K562 (cell line): ENCODE results near the gene ACCSL.

Experiments used
- CAMTA2 ChIP-seq: fragments of 250-450 bp; sonication (Bioruptor Pico); conservative IDR thresholded peaks from 2 replicates; pipeline ENCODE4 v1.5.1; 2022
- MYC ChIP-seq, 2 experiments: fragments of 250-450 bp in 1 of 2; sonication (Bioruptor Pico) in 1 of 2; IDR thresholded peaks; 2 replicates each; pipeline versions ENCODE4 v1.5.1 to v1.6.1; 2012 to 2021; ENCODE audit warnings: low read depth in 2 of 2, borderline replicate concordance in 1 of 2, improper control_type of control experiment in 1 of 2, low read length in 1 of 2, mild to moderate bottlenecking in 1 of 2, moderate library complexity in 1 of 2
- TEAD1 ChIP-seq, 2 experiments: fragments of 450-650 bp in 1 of 2; sonication (generic) in 1 of 2; formaldehyde crosslinking; IDR thresholded peaks; 2 replicates each; pipeline versions ENCODE4 v1.4.0 to v1.8.0; 2020 to 2022; ENCODE audit warnings: mild to moderate bottlenecking in 2 of 2, missing genetic modification reagents in 1 of 2
- ZBTB1 ChIP-seq: sonication (generic); formaldehyde crosslinking; IDR thresholded peaks from 2 replicates; pipeline ENCODE4 v1.8.1; 2023; ENCODE audit warnings: missing genetic modification reagents, low read depth, mild to moderate bottlenecking, borderline replicate concordance
- ZNF785 ChIP-seq: fragments of 250-450 bp; sonication (Bioruptor Pico); IDR thresholded peaks from 2 replicates; pipeline ENCODE4 v1.4.0; 2020; ENCODE audit warnings: mild to moderate bottlenecking
- TF ChIP-seq, protein P1 (sequence below): fragments of 450-650 bp; formaldehyde crosslinking; IDR thresholded peaks from 2 replicates; pipeline ENCODE4 v1.4.0; 2020; ENCODE audit warnings: mild to moderate bottlenecking, moderate library complexity
- TF ChIP-seq, protein P2 (sequence below), 3 experiments: IDR thresholded peaks in 2 of 3; conservative IDR thresholded peaks in 1 of 3; 2 replicates each; pipeline ENCODE4 v1.5.1; 2011 to 2012; ENCODE audit warnings: low read length in 3 of 3, mild to moderate bottlenecking in 3 of 3, control low read depth in 2 of 3, improper control_type of control experiment in 1 of 3, inconsistent platforms in 1 of 3, low read depth in 1 of 3, mixed read lengths in 1 of 3, moderate library complexity in 1 of 3; ENCODE audit not compliant: insufficient read depth in 2 of 3
- TF ChIP-seq, protein P3 (sequence below): fragments of 250-450 bp; sonication (Bioruptor Pico); IDR thresholded peaks from 2 replicates; pipeline ENCODE4 v1.5.0; 2021
- TF ChIP-seq, protein P4 (sequence below), 2 experiments: fragments of 450-650 bp; formaldehyde crosslinking in 1 of 2; IDR thresholded peaks; 2 replicates each; pipeline versions ENCODE4 v1.4.0 to v1.6.1; 2014 to 2020; ENCODE audit warnings: mild to moderate bottlenecking in 2 of 2, borderline replicate concordance in 1 of 2, low read depth in 1 of 2

DNA sequence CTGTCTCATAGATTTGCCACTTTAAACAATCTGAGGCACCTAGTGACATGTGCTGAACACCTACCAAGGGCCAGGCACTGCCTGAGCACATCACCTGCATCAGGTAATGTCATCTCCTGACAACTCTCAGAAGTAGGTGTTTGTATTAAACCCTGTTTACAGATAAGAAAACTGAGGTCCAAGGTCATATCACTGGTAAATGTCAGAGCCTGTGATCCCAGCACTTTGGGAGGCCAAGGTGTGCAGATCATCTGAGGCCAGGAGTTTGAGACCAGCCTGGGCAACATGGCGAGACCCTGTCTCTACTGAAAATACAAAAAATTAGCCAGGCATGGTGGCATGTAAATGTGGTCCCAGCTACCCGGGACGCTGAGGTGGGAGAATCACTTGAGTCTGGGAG, 39.1 kb upstream of the ACCSL start:
- TF ChIP-seq TEAD1 (CRISPR knock-in tag; IDR thresholded peaks at IDR 0.05): no peak
- TF ChIP-seq, protein P1, sequence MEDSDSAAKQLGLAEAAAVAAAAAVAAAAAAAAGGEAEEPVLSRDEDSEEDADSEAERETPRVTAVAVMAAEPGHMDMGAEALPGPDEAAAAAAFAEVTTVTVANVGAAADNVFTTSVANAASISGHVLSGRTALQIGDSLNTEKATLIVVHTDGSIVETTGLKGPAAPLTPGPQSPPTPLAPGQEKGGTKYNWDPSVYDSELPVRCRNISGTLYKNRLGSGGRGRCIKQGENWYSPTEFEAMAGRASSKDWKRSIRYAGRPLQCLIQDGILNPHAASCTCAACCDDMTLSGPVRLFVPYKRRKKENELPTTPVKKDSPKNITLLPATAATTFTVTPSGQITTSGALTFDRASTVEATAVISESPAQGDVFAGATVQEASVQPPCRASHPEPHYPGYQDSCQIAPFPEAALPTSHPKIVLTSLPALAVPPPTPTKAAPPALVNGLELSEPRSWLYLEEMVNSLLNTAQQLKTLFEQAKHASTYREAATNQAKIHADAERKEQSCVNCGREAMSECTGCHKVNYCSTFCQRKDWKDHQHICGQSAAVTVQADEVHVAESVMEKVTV (CRISPR knock-in tag): no peak
- TF ChIP-seq ZNF785 (CRISPR knock-in tag): no peak
- TF ChIP-seq, protein P2, sequence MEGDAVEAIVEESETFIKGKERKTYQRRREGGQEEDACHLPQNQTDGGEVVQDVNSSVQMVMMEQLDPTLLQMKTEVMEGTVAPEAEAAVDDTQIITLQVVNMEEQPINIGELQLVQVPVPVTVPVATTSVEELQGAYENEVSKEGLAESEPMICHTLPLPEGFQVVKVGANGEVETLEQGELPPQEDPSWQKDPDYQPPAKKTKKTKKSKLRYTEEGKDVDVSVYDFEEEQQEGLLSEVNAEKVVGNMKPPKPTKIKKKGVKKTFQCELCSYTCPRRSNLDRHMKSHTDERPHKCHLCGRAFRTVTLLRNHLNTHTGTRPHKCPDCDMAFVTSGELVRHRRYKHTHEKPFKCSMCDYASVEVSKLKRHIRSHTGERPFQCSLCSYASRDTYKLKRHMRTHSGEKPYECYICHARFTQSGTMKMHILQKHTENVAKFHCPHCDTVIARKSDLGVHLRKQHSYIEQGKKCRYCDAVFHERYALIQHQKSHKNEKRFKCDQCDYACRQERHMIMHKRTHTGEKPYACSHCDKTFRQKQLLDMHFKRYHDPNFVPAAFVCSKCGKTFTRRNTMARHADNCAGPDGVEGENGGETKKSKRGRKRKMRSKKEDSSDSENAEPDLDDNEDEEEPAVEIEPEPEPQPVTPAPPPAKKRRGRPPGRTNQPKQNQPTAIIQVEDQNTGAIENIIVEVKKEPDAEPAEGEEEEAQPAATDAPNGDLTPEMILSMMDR (IDR thresholded peaks at IDR 0.05 in 2 of 3, conservative IDR thresholded peaks at IDR 0.05 in 1 of 3; ENCODE audit: insufficient read depth in 2 of 3, low read depth in 1 of 3, low read length in 3 of 3): no peak
- no peak for TF ChIP-seq MYC (IDR thresholded peaks at IDR 0.05; ENCODE audit: low read depth, low read length)
- TF ChIP-seq MYC (CRISPR knock-in tag; IDR thresholded peaks at IDR 0.05; ENCODE audit: borderline replicate concordance, low read depth): no peak
- no peak for TF ChIP-seq ZBTB1 (CRISPR knock-in tag)
- no peak for TF ChIP-seq CAMTA2 (CRISPR knock-in tag)
- TF ChIP-seq, protein P3, sequence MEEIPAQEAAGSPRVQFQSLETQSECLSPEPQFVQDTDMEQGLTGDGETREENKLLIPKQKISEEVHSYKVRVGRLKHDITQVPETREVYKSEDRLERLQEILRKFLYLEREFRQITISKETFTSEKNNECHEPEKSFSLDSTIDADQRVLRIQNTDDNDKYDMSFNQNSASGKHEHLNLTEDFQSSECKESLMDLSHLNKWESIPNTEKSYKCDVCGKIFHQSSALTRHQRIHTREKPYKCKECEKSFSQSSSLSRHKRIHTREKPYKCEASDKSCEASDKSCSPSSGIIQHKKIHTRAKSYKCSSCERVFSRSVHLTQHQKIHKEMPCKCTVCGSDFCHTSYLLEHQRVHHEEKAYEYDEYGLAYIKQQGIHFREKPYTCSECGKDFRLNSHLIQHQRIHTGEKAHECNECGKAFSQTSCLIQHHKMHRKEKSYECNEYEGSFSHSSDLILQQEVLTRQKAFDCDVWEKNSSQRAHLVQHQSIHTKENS (CRISPR knock-in tag): no peak
- TF ChIP-seq, protein P4, sequence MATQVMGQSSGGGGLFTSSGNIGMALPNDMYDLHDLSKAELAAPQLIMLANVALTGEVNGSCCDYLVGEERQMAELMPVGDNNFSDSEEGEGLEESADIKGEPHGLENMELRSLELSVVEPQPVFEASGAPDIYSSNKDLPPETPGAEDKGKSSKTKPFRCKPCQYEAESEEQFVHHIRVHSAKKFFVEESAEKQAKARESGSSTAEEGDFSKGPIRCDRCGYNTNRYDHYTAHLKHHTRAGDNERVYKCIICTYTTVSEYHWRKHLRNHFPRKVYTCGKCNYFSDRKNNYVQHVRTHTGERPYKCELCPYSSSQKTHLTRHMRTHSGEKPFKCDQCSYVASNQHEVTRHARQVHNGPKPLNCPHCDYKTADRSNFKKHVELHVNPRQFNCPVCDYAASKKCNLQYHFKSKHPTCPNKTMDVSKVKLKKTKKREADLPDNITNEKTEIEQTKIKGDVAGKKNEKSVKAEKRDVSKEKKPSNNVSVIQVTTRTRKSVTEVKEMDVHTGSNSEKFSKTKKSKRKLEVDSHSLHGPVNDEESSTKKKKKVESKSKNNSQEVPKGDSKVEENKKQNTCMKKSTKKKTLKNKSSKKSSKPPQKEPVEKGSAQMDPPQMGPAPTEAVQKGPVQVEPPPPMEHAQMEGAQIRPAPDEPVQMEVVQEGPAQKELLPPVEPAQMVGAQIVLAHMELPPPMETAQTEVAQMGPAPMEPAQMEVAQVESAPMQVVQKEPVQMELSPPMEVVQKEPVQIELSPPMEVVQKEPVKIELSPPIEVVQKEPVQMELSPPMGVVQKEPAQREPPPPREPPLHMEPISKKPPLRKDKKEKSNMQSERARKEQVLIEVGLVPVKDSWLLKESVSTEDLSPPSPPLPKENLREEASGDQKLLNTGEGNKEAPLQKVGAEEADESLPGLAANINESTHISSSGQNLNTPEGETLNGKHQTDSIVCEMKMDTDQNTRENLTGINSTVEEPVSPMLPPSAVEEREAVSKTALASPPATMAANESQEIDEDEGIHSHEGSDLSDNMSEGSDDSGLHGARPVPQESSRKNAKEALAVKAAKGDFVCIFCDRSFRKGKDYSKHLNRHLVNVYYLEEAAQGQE (IDR thresholded peaks at IDR 0.05; ENCODE audit: borderline replicate concordance): no peak
- TF ChIP-seq, protein P4 (CRISPR knock-in tag; IDR thresholded peaks at IDR 0.05; ENCODE audit: low read depth): no peak
